K562 treated with DMSO at 1 percent for 24 hours (cell line): ENCODE results near the gene FAM24B. TPM values are rescaled to one million over a fixed set of nuclear protein-coding genes. Genes with fewer than 3 reads are reported as not detected.

Experiments used
- total RNA-seq: library from RNA; unstranded; fragments of 300-600 nt; gene quantifications from 2 replicates; pipeline ENCODE4 v1.2.3, GENCODE V29; 2022; ENCODE audit warnings: low read depth; ENCODE audit not compliant: insufficient read depth

Gene FAM24B, protein sequence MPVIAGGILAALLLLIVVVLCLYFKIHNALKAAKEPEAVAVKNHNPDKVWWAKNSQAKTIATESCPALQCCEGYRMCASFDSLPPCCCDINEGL
- 5.6 and 8.4 TPM in 2 replicates for total RNA-seq

DNA sequence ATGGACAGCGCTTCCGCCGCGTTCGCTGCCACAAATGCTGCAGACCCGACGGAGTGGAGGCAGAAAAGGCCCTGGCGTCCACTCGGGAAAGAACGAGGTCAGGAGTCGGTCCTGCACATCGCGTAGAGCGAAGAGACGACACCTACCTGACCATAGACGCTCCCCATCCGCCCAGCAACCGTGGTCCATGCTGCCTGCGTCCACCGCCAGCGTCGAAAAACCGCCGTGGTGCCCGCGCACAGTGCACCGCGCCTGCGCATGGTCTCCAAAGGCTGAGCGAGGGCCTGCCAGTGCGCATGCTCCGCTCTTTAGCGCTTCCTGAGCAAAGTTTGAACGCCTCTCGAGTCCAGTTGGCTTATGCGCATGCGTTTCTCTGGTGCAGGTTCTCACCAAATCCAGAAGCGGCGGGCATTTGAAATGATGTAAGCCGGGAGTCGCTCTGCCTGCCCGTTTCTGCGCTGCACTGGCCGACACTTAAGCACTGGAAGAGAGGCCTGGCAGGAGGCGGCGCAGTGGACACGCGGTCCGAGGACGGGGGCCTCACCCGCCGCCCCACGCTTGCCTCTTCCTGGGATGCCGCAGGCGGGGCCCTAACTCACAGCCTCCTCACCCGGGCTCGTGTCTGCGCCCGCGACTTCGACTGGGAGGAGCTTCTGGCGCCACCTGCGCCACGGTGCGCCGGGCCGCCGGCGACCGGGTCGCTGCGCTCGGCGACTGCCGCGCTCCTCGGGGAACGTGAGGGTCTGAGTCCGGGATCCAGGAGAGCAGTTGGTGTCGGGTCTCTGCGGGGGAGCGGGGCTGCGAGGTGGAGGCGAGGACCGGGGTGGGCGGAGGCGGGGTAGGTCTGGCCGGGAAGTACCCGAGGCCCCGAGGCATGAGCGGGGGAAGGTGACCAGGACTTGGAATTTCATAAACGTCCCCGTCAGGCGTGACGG, at the start of gene FAM24B:
TSS of gene FAM24B (minus strand) at position 243 of the 935 bp plus-strand sequence. CDS start 29,066 bp downstream, outside the sequence.

DNA sequence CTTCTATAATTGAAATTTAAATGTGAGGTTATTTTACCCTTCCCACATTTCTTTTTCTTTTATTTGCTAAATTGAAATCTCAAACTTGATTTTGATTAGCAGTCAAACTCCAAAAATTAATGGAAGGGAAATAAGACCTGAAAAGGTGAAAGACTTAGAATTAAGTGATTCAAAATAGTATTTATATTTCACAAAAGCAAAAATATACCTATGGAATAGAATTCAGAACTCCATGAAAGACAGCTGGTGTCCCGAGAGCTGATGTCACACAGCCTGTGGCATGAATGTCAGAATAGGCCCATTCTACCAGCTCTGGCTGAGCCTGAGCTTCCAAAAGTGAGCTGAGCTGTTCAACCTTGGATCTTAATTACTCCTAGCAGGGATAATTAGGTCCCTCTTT, 30.9 kb upstream of the FAM24B start, which contains the start of gene FAM24A:
TSS of gene FAM24A (plus strand) at position 301 of the 400 bp plus-strand sequence. CDS start 1,025 bp downstream, outside the sequence.

GRCh38 chr10:122845783-122846332, 33.5 kb downstream of the FAM24B start, which contains the start of gene CUZD1:
Gene CUZD1 (minus strand): TSS chr10:122845857. CDS start chr10:122845843, 14 bp downstream.

Other genes with a start within 250 kb of the FAM24B start
- gene C10orf120, start 179.7 kb downstream of the FAM24B start, total RNA-seq = not detected in 2 replicates
- 0.28 and 0.66 TPM in 2 replicates for gene CUZD1, start 33.7 kb downstream of the FAM24B start, total RNA-seq
- gene FAM24A, start 31.0 kb upstream of the FAM24B start, total RNA-seq = not detected in 2 replicates
- gene C10orf88, start 74.6 kb upstream of the FAM24B start, total RNA-seq = 3.6 and 3.9 TPM in 2 replicates
- 8.4 and 10.3 TPM in 2 replicates for gene PSTK, start 100.8 kb upstream of the FAM24B start, total RNA-seq
- 2.3 and 10.0 TPM in 2 replicates for gene IKZF5, start 129.2 kb upstream of the FAM24B start, total RNA-seq
- gene ACADSB, start 129.4 kb upstream of the FAM24B start, total RNA-seq = 1.7 and 2.7 TPM in 2 replicates